Measurements from ENCODE around the gene KIF5C. TPM values are rescaled to one million over a fixed set of nuclear protein-coding genes. Genes with fewer than 3 reads are reported as not detected.

The KIF5C gene
- total RNA-seq, 4 donors from 2014 or later: 1.2 to 7.4 (median 1.9) TPM

GRCh38 chr2:149057401-149057800 is 182.4 kb downstream of the KIF5C start:
- no peak for TF ChIP-seq CTCF (IDR thresholded peaks at IDR 0.05)
- no peak overlapping the region for H3K4me3 ChIP-seq

GRCh38 chr2:149058936-149059335 is 183.9 kb downstream of the KIF5C start:
- no peaks in the 10 kb centered on the region for H3K27me3 ChIP-seq
- TF ChIP-seq CTCF (IDR thresholded peaks at IDR 0.05) (no peak), POLR2A (IDR thresholded peaks at IDR 0.05) (no peak)
- no peak overlapping the region for H3K4me3 ChIP-seq
- H3K4me1 ChIP-seq: no peaks in the 10 kb centered on the region
- H3K27ac ChIP-seq: no peak overlapping the region
- no peaks in the 10 kb centered on the region for H3K36me3 ChIP-seq
- DNase-seq: no peak
- H3K9me3 ChIP-seq: no peaks in the 10 kb centered on the region

More at GRCh38 chr2:149057401-149057800, 182.4 kb downstream of the KIF5C start:
- H3K27me3 ChIP-seq: no peaks in the 10 kb centered on the region
- no peak for DNase-seq
- no peak overlapping the region for H3K27ac ChIP-seq
- H3K36me3 ChIP-seq: no peaks in the 10 kb centered on the region
- no peaks in the 10 kb centered on the region for H3K4me1 ChIP-seq
- no peaks in the 10 kb centered on the region for H3K9me3 ChIP-seq

GRCh38 chr2:149059822-149060221 is 184.8 kb downstream of the KIF5C start:
- Histone ChIP-seq H3K9me3 (no peaks in the 10 kb centered on the region), H3K4me1 (no peaks in the 10 kb centered on the region), H3K27me3 (no peaks in the 10 kb centered on the region), H3K27ac (no peak overlapping the region), H3K36me3 (no peaks in the 10 kb centered on the region), H3K4me3 (no peak overlapping the region)
- no peak for TF ChIP-seq POLR2A (IDR thresholded peaks at IDR 0.05)
- no peak for TF ChIP-seq CTCF (IDR thresholded peaks at IDR 0.05)
- no peak for DNase-seq

GRCh38 chr2:149061133-149061745 is 186.2 kb downstream of the KIF5C start:
- Histone ChIP-seq H3K9me3 (no peaks in the 10 kb centered on the region), H3K36me3 (no peaks in the 10 kb centered on the region), H3K4me1 (no peaks in the 10 kb centered on the region), H3K27ac (no peak overlapping the region), H3K4me3 (no peak overlapping the region), H3K27me3 (no peaks in the 10 kb centered on the region)
- DNase-seq: no peak
- no peak for TF ChIP-seq POLR2A (IDR thresholded peaks at IDR 0.05)
- TF ChIP-seq CTCF (IDR thresholded peaks at IDR 0.05): no peak

GRCh38 chr2:149062531-149062930 is 187.5 kb downstream of the KIF5C start:
- Histone ChIP-seq H3K36me3 (no peaks in the 10 kb centered on the region), H3K27me3 (no peaks in the 10 kb centered on the region), H3K27ac (no peak overlapping the region), H3K4me3 (no peak overlapping the region), H3K4me1 (no peaks in the 10 kb centered on the region), H3K9me3 (no peaks in the 10 kb centered on the region)
- no peak for DNase-seq
- no peak for TF ChIP-seq CTCF (IDR thresholded peaks at IDR 0.05)
- no peak for TF ChIP-seq POLR2A (IDR thresholded peaks at IDR 0.05)

- DNase-seq: no peak
- H3K4me1 ChIP-seq: no peaks in the 10 kb centered on the region
- no peaks in the 10 kb centered on the region for H3K27me3 ChIP-seq
- H3K36me3 ChIP-seq: no peaks in the 10 kb centered on the region
- no peak overlapping the region for H3K27ac ChIP-seq
- TF ChIP-seq CTCF (IDR thresholded peaks at IDR 0.05) (no peak), POLR2A (IDR thresholded peaks at IDR 0.05) (no peak)
- no peaks in the 10 kb centered on the region for H3K9me3 ChIP-seq
- no peak overlapping the region for H3K4me3 ChIP-seq
These were observed 188.2 kb downstream of the KIF5C start for GRCh38 chr2:149063177-149063576.

Data from Peyer's patch (tissue), 4 donors.